Endothelial cell of umbilical vein (primary cell): ENCODE results near the gene IGHMBP2.

Source experiments
- CTCF ChIP-seq, 2 donors: IDR thresholded peaks; 1 replicate in 1 of 2; 2 replicates in 1 of 2; pipeline ENCODE4 v1.5.1; 2011; ENCODE audit warnings: low read length in 2 of 2, mild to moderate bottlenecking in 2 of 2, moderate library complexity in 2 of 2, control low read depth in 1 of 2, inconsistent platforms in 1 of 2, low read depth in 1 of 2; ENCODE audit not compliant: insufficient read depth in 1 of 2; ENCODE audit errors: extremely low read depth in 1 of 2
- EZH2 ChIP-seq: IDR thresholded peaks from 2 replicates; pipeline ENCODE4 v1.6.1; 2012; ENCODE audit warnings: borderline replicate concordance, low read depth, mild to moderate bottlenecking, moderate library complexity, low read length, inconsistent platforms; ENCODE audit not compliant: severe bottlenecking
- FOS ChIP-seq: IDR thresholded peaks from 2 replicates; pipeline ENCODE4 v1.6.1; 2011; ENCODE audit warnings: mild to moderate bottlenecking, low read length, moderate library complexity, borderline replicate concordance; ENCODE audit not compliant: insufficient read depth
- POLR2A ChIP-seq: IDR thresholded peaks from 2 replicates; pipeline ENCODE4 v1.6.1; 2012; ENCODE audit warnings: low read depth, mild to moderate bottlenecking, control low read depth, low read length
- POLR2AphosphoS5 ChIP-seq: IDR thresholded peaks from 2 replicates; pipeline ENCODE4 v1.6.1; 2012; ENCODE audit warnings: low read depth, mild to moderate bottlenecking, control low read depth, low read length, moderate library complexity; ENCODE audit not compliant: insufficient read depth

GRCh38 chr11:68870470-68870869, 33.2 kb upstream of the IGHMBP2 start:
- no peak for TF ChIP-seq CTCF (IDR thresholded peaks at IDR 0.05; ENCODE audit: extremely low read depth in 1 of 2, insufficient read depth in 1 of 2, low read depth in 1 of 2, low read length in 2 of 2)
- no peak for TF ChIP-seq POLR2A
- TF ChIP-seq POLR2AphosphoS5, result no peak
- TF ChIP-seq EZH2, result no peak
- TF ChIP-seq FOS, result no peak
